HEK293T (cell line): ENCODE data around the gene PPP6R3.

ENCODE experiments used
- CTCF ChIA-PET: fragments of 350-600 bp; formaldehyde crosslinking; extraction: SDS; loops from one replicate; lab custom pipeline; 2021; ENCODE audit warnings: antibody characterized with exemption, inconsistent platforms; lab: Yijun Ruan, JAX
- POLR2A ChIA-PET: fragments of 350-600 bp; formaldehyde crosslinking; extraction: SDS; loops from one replicate; lab custom pipeline; 2020; ENCODE audit warnings: antibody characterized with exemption, inconsistent platforms; lab: Yijun Ruan, JAX
- DNase-seq: peaks from one replicate; pipeline ENCODE4 v3.0.0; 2012; ENCODE audit warnings: mixed read lengths; ENCODE audit errors: extremely low spot score
- ARNT ChIP-seq: fragments of 450-650 bp; IDR thresholded peaks from 2 replicates; pipeline ENCODE4 v1.6.1; 2017; ENCODE audit warnings: mild to moderate bottlenecking
- BHLHE40 ChIP-seq: fragments of 450-650 bp; IDR thresholded peaks from 2 replicates; pipeline ENCODE4 v1.6.1; 2016; ENCODE audit warnings: mild to moderate bottlenecking, moderate library complexity, borderline replicate concordance
- CTBP1 ChIP-seq: fragments of 450-650 bp; IDR thresholded peaks from 2 replicates; pipeline ENCODE4 v1.6.1; 2016; ENCODE audit warnings: borderline replicate concordance
- ELF4 ChIP-seq: fragments of 450-650 bp; IDR thresholded peaks from 2 replicates; pipeline ENCODE4 v1.6.1; 2017; ENCODE audit warnings: antibody characterized with exemption
- FOXA1 ChIP-seq: fragments of 450-650 bp; IDR thresholded peaks from 2 replicates; pipeline ENCODE4 v1.6.1; 2016; ENCODE audit warnings: mild to moderate bottlenecking
- FOXK2 ChIP-seq: fragments of 450-650 bp; IDR thresholded peaks from 2 replicates; pipeline ENCODE4 v1.6.1; 2016; ENCODE audit warnings: mild to moderate bottlenecking
- FOXM1 ChIP-seq: fragments of 450-650 bp; IDR thresholded peaks from 2 replicates; pipeline ENCODE4 v1.6.1; 2017; ENCODE audit warnings: mild to moderate bottlenecking, borderline replicate concordance
- HDGF ChIP-seq: fragments of 450-650 bp; IDR thresholded peaks from 2 replicates; pipeline ENCODE4 v1.6.1; 2017; ENCODE audit warnings: antibody characterized with exemption, borderline replicate concordance
- L3MBTL2 ChIP-seq: fragments of 450-650 bp; conservative IDR thresholded peaks from 2 replicates; pipeline ENCODE4 v1.6.1; 2016; ENCODE audit warnings: mild to moderate bottlenecking
- LEF1 ChIP-seq: fragments of 450-650 bp; IDR thresholded peaks from 2 replicates; pipeline ENCODE4 v1.6.1; 2017; ENCODE audit warnings: mild to moderate bottlenecking, borderline replicate concordance
- NFRKB ChIP-seq: fragments of 450-650 bp; IDR thresholded peaks from 2 replicates; pipeline ENCODE4 v1.6.1; 2016; ENCODE audit warnings: mild to moderate bottlenecking, moderate library complexity
- SP1 ChIP-seq: fragments of 450-650 bp; IDR thresholded peaks from 2 replicates; pipeline ENCODE4 v1.6.1; 2017
- SUZ12 ChIP-seq: fragments of 450-650 bp; IDR thresholded peaks from 2 replicates; pipeline ENCODE4 v1.6.1; 2016; ENCODE audit warnings: mild to moderate bottlenecking
- TARDBP ChIP-seq: fragments of 450-650 bp; IDR thresholded peaks from 2 replicates; pipeline ENCODE4 v1.6.1; 2016
- ZNF384 ChIP-seq: fragments of 450-650 bp; IDR thresholded peaks from 2 replicates; pipeline ENCODE4 v1.6.1; 2016
- TF ChIP-seq, protein P1 (sequence below): fragments of 450-650 bp; IDR thresholded peaks from 2 replicates; pipeline ENCODE4 v1.6.1; 2016

The PPP6R3 gene

DNA sequence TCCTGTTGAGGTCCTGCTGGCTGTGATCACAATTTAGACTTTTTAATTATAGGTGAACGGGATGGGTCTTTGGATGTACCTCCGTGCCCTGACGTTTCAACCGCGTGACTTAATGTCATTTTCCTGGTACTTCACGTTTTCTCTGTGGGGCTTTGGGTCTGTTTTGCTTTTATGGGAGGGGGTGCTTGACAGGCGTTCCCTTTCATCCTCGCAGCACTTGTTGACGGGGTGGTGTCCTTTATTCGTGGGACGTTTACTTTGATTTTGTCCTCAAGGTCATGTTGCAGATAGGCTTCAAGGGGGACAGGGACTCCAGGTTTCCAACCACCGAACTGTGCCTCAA is 994 bp downstream of the PPP6R3 start:
- no peak for TF ChIP-seq LEF1
- no peak for TF ChIP-seq ZNF384
- no peak for TF ChIP-seq CTBP1
- no peak for TF ChIP-seq FOXK2
- no peak for TF ChIP-seq SP1
- no peak for TF ChIP-seq ARNT
- no peak for TF ChIP-seq NFRKB
- TF ChIP-seq L3MBTL2, result no peak
- no peak for TF ChIP-seq HDGF
- TF ChIP-seq, protein P1, sequence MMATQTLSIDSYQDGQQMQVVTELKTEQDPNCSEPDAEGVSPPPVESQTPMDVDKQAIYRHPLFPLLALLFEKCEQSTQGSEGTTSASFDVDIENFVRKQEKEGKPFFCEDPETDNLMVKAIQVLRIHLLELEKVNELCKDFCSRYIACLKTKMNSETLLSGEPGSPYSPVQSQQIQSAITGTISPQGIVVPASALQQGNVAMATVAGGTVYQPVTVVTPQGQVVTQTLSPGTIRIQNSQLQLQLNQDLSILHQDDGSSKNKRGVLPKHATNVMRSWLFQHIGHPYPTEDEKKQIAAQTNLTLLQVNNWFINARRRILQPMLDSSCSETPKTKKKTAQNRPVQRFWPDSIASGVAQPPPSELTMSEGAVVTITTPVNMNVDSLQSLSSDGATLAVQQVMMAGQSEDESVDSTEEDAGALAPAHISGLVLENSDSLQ, result no peak
- no peak for TF ChIP-seq FOXA1
- TF ChIP-seq FOXM1, result no peak
- no peak for TF ChIP-seq SUZ12
- TF ChIP-seq ELF4, result no peak
- TF ChIP-seq TARDBP, result no peak
- TF ChIP-seq BHLHE40, result no peak
- peak; percentile 4 for DNase-seq
- POLR2A ChIA-PET, result interaction anchor here (0.9 to 1.0 kb wide), 2 partner anchors 45 to 102 kb away, joined by 3 read pairs; no protein-coding TSS in a partner anchor
- CTCF ChIA-PET, result no interaction called here

GRCh38 chr11:68463714-68464113 is 3.2 kb downstream of the PPP6R3 start:
- no peak for DNase-seq
- ChIA-PET POLR2A (no interaction called here), CTCF (interaction anchor here (0.6 kb wide), 1 partner anchor 46 kb away, joined by 4 read pairs; no protein-coding TSS in a partner anchor)
- TF ChIP-seq TARDBP, result no peak
- TF ChIP-seq, protein P1, result no peak
- no peak for TF ChIP-seq NFRKB
- TF ChIP-seq ARNT, result no peak
- no peak for TF ChIP-seq FOXM1
- no peak for TF ChIP-seq FOXA1
- no peak for TF ChIP-seq SP1
- TF ChIP-seq HDGF, result no peak
- no peak for TF ChIP-seq L3MBTL2
- no peak for TF ChIP-seq FOXK2
- TF ChIP-seq SUZ12, result no peak
- no peak for TF ChIP-seq ZNF384
- no peak for TF ChIP-seq LEF1
- no peak for TF ChIP-seq ELF4
- no peak for TF ChIP-seq BHLHE40
- no peak for TF ChIP-seq CTBP1

GRCh38 chr11:68467201-68467834 is 6.8 kb downstream of the PPP6R3 start:
- ChIA-PET POLR2A (no interaction called here), CTCF (no interaction called here)
- DNase-seq, result no peak
- TF ChIP-seq ARNT, result no peak

- no peak for DNase-seq
- ChIA-PET POLR2A (no interaction called here), CTCF (no interaction called here)
- TF ChIP-seq SP1, result no peak
- no peak for TF ChIP-seq ELF4
- TF ChIP-seq ARNT, result no peak
- no peak for TF ChIP-seq L3MBTL2
- no peak for TF ChIP-seq ZNF384
- TF ChIP-seq FOXM1, result no peak
- no peak for TF ChIP-seq SUZ12
- TF ChIP-seq HDGF, result no peak
- no peak for TF ChIP-seq LEF1
- no peak for TF ChIP-seq FOXK2
- TF ChIP-seq, protein P1, result no peak
- no peak for TF ChIP-seq TARDBP
- TF ChIP-seq BHLHE40, result no peak
- no peak for TF ChIP-seq CTBP1
- TF ChIP-seq FOXA1, result no peak
These were observed 7.8 kb downstream of the PPP6R3 start for GRCh38 chr11:68468217-68468828.

DNA sequence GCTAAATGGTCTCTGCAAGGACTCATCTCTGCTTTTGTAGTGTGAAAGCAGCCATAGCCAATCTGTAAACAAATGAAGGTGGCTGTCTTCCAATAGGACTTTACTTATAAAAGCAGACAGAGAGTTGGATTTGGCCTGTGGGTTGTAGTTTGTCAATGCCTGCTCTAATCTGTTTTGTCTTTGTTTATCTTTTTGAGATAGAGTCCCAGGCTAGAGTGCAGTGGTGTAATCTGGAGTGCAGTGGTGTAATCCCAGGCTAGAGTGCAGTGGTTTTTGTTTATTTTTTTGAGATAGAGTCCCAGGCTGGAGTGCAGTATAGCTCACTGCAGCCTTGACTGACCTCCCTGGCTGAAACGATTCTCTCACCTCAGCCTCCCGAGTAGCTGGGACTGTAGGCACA is 8.6 kb downstream of the PPP6R3 start:
- CTCF ChIA-PET, result no interaction called here
- DNase-seq, result no peak
- POLR2A ChIA-PET, result no interaction called here
- TF ChIP-seq TARDBP (no peak), CTBP1 (no peak), SP1 (no peak), FOXK2 (no peak), SUZ12 (no peak), BHLHE40 (no peak), FOXM1 (no peak), LEF1 (no peak), FOXA1 (no peak), ZNF384 (no peak), ARNT (no peak)
- TF ChIP-seq, protein P1, result no peak
